Mesenteric fat pad (tissue), 1 donor: ENCODE data around the gene SSTR1. TPM values are rescaled to one million over a fixed set of nuclear protein-coding genes. Genes with fewer than 3 reads are reported as not detected.

Experiments
- DNase-seq: peaks from one replicate; pipeline ENCODE4 v3.0.0-alpha.2; 2020; ENCODE audit warnings: low spot score
- total RNA-seq: library from RNA; stranded (reverse); fragmentation: NEBNext Ultra II Directional; extraction: Animal tissue kit (Norgen Biotek cat#: 25700); gene quantifications from one replicate; pipeline ENCODE4 v1.2.1, GENCODE V29; 2021
- donor health status: DM: yes; HTN: yes; CAD: no.

The SSTR1 gene
- total RNA-seq, 1 donor from 2014 or later = 0.29 TPM

DNA sequence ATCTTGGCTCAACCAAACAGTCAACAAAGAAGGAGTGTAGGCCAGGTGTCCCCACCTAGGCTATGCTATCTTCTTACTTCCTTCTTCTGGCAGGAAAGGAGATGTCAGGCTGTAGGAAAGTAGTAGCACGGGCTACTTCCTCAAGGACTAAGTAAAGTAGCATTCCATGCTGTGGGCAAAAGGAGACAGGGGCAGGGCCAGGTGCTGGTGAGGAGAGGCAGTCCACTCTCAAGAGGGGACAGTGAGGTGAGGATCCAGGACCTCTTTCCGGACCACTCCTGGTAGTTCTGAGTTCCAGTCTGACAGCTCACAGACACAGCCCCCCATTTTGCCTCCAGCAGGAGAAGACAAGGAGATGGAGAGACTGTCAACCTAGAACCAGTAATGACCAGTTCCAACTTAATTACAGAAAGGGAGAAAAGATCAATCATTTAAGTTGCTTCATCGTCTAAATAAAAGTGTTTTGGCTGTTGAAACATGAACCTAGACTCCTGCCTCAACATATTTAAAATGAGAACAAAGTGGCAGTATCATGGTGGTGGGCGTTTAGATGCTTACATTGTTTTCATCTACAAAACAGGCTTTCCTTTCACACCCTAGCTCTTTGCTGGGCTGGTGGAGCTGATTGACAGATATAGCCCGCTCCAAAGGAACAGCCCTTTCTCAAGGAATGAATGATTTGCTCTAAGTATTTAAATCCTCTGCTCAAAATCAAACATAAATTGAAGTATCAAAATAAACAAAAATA, 5.1 kb upstream of the SSTR1 start:
- no peak for DNase-seq

DNA sequence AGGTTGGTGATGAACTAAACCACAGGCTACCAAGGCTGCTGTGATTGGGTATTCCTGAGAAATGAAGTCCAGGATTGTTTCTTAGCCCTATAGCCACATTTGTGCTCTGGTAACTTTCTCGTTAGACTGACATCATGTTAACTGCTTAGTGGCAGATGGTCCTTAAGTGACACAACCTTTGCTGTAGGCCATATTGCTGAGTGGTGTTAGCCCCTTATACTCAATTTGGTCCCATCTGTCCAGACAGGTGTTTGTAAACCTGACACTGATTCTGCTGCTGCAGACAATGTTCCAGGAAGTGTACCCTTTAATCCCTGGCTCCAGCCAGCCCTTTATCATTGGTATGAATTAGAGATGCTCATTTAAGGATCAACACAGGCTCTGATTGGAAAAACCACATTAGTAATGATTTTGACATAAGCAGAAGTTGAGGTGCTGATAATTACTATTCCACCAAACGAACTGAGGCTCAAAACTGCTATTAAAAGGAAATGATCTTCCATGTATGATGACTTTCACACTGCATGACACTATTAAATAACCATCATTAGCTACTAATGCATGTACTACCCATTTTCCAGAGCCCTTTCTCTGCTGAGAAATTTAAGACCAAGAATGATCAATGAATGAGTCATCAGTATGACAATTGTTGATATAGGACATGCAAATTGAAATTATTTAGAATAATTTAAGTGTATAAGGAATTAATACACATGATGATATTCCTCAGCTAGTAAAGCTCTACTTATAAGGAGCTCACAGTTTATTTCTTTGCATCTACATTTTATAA, 3.6 kb upstream of the SSTR1 start:
- no peak for DNase-seq

DNA sequence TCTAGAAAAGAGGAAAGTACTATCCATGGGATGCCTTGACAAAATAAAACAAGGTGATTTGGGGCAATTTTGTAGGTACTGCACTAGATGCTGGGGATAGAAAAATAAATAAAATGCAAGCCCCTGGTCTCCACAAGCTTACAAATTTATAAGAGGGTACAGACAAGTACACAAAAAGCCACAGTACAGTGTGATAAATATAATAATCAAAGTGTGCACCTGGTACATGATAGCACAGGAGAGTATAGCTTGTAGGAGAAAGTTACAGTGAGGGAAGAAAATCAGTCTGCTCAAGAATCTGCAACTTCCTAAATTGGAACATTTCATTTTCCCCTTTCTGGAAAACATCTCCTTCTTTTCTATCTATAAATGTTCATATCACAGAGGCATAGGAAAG, 3.0 kb upstream of the SSTR1 start:
- DNase-seq = no peak

DNA sequence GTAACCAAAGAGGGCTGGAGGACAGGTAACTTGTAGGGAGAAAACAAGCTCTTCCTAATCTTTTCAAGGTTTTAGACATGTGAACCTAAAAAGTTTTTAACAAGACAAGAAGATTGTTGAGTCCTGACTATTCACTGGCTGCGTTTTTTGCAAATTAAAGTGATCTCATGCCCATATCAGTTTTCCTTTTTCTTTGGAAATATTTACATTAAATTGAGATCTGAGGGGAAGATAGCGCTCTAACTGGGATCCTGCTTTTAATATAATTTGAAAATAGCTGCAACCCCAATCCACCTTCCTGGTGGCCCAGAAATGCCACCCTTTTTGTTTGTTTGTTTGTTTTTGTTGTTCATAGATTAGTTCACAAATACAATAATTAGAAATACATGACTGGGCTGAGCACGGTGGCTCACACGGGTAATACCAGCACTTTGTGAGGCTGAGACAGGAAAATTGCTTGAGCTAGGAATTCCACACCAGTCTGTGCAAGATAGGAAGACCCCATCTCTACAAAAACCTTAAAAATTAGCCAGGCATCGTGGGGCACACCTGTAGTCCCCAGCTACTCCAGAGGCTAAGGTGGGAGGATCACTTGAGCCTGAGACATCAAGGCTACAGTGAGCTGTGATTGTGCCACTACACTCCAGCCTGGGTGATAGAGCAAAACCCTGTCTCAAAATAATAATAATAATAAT, 2.4 kb upstream of the SSTR1 start:
- DNase-seq = no peak

DNA sequence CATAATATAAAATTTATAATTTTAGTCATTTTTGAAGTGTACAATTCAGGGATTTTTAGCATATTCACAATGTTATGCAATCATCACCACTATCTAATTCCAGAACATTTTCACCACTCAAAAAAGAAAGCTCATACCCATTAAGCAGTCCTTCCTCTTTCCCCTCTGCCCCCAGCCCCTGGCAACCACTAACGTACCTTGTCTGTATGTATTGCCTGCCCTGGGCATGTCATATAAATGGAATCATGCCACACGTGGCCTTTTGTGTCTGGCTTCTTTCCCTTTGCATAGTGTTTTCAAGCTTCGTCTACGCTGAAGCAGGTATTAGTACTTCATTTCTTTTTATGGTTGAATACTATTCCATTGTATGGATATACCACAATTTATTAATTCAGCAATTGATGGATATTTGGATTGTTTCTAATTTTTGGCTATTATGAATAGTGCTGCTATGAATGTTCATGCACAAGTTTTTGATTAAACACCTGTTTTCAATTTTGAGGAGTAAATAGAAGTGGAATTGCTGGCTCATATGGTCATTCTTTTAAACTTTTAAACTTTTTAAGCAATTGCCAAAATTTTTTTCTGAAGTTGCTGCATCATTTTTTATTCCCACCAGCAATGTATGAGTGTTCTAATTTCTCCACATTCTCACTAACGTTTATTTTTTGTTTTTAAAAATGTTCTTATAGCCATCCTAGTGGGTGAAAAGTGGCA, 1.6 kb upstream of the SSTR1 start:
- DNase-seq = no peak

DNA sequence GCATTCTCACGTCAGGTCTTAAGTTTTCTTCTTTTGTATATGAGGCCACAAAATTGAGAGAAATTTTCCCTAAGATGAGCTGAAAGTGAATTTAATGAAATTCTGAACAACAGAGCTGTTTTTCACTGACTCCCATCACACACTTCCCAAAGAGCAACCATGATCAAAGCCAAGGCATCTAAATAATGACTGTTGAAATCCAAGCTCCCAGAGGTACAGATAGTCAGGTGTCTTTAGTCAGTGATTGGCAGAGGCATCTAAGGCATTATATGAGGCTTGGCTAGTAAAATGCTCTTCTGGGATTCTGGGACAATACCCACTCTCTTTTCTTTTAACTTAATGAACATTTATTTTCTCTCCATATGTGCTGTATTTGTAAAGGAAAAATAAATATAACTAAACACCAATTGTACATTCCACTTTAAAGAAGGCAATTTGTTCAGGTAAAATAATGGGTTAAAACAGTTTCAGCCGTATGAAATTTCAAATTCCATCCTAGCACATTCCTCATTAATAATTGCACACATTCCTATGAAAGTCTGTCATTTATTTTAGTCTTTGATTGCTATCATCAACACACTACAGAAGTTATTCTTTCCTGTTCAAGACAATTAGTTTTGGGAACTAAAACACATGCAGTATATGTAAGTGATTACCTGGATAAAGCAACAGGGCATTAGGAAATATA, 871 bp upstream of the SSTR1 start:
- no peak for DNase-seq

DNA sequence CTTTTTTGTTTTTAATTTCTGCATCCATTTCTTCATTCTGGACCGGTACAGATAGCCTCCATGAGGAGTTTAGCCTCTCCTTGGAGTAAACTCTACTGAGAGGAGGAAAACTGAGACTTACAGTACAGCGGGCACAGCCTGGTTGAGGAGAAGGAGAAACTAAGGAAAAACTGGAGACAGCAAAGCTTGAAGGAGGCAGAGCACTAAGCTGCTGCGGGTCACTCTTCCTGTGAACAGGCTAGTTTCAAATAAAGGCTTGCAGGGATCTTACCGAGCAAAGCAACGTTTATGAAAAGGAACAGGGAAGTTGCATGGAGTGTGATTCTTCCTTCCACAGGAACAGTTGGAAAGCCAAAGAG, 348 bp upstream of the SSTR1 start:
- no peak for DNase-seq

DNA sequence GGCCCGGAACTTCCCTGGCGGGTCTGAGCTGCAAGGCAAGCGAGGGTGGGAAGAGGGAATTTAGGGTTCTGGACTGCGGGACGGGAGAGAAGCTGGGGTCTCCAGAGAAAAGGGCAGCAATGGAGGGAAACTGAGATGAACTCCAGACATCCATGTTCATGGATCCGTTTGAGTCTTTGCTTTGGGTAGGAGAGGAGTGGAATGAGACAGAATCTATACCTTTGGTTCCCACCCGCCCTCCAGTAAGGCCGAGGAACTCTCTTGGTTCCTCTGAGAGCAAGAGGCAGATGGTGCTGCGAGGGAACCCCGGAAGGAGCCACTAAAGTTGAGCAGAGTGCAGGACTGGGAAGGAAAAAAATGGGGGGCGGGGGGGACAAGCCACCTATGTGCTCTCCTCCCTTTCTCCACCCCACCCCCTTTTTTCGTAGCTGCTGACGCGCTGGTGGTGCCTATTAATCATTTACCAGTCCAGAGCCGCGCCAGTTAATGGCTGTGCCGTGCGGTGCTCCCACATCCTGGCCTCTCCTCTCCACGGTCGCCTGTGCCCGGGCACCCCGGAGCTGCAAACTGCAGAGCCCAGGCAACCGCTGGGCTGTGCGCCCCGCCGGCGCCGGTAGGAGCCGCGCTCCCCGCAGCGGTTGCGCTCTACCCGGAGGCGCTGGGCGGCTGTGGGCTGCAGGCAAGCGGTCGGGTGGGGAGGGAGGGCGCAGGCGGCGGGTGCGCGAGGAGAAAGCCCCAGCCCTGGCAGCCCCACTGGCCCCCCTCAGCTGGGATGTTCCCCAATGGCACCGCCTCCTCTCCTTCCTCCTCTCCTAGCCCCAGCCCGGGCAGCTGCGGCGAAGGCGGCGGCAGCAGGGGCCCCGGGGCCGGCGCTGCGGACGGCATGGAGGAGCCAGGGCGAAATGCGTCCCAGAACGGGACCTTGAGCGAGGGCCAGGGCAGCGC, 1.2 kb downstream of the SSTR1 start:
- DNase-seq = no peak

DNA sequence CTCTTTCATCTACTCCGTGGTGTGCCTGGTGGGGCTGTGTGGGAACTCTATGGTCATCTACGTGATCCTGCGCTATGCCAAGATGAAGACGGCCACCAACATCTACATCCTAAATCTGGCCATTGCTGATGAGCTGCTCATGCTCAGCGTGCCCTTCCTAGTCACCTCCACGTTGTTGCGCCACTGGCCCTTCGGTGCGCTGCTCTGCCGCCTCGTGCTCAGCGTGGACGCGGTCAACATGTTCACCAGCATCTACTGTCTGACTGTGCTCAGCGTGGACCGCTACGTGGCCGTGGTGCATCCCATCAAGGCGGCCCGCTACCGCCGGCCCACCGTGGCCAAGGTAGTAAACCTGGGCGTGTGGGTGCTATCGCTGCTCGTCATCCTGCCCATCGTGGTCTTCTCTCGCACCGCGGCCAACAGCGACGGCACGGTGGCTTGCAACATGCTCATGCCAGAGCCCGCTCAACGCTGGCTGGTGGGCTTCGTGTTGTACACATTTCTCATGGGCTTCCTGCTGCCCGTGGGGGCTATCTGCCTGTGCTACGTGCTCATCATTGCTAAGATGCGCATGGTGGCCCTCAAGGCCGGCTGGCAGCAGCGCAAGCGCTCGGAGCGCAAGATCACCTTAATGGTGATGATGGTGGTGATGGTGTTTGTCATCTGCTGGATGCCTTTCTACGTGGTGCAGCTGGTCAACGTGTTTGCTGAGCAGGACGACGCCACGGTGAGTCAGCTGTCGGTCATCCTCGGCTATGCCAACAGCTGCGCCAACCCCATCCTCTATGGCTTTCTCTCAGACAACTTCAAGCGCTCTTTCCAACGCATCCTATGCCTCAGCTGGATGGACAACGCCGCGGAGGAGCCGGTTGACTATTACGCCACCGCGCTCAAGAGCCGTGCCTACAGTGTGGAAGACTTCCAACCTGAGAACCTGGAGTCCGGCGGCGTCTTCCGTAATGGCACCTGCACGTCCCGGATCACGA, 2.2 kb downstream of the SSTR1 start:
- DNase-seq = no peak

DNA sequence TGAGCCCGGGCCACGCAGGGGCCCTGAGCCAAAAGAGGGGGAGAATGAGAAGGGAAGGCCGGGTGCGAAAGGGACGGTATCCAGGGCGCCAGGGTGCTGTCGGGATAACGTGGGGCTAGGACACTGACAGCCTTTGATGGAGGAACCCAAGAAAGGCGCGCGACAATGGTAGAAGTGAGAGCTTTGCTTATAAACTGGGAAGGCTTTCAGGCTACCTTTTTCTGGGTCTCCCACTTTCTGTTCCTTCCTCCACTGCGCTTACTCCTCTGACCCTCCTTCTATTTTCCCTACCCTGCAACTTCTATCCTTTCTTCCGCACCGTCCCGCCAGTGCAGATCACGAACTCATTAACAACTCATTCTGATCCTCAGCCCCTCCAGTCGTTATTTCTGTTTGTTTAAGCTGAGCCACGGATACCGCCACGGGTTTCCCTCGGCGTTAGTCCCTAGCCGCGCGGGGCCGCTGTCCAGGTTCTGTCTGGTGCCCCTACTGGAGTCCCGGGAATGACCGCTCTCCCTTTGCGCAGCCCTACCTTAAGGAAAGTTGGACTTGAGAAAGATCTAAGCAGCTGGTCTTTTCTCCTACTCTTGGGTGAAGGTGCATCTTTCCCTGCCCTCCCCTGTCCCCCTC, 3.0 kb downstream of the SSTR1 start:
- no peak for DNase-seq

DNA sequence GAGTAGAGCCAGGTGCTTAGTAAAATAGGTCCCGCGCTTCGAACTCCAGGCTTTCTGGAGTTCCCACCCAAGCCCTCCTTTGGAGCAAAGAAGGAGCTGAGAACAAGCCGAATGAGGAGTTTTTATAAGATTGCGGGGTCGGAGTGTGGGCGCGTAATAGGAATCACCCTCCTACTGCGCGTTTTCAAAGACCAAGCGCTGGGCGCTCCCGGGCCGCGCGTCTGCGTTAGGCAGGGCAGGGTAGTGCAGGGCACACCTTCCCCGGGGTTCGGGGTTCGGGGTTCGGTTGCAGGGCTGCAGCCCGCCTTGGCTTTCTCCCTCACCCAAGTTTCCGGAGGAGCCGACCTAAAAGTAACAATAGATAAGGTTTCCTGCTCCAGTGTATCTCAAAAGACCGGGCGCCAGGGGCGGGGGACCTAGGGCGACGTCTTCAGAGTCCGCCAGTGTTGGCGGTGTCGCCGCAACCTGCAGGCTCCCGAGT, 3.6 kb downstream of the SSTR1 start:
- DNase-seq = no peak

DNA sequence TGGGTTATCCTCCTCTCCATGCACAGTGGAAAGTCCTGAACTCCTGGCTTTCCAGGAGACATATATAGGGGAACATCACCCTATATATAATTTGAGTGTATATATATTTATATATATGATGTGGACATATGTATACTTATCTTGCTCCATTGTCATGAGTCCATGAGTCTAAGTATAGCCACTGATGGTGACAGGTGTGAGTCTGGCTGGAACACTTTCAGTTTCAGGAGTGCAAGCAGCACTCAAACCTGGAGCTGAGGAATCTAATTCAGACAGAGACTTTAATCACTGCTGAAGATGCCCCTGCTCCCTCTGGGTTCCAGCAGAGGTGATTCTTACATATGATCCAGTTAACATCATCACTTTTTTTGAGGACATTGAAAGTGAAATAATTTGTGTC, 4.4 kb downstream of the SSTR1 start:
- no peak for DNase-seq

DNA sequence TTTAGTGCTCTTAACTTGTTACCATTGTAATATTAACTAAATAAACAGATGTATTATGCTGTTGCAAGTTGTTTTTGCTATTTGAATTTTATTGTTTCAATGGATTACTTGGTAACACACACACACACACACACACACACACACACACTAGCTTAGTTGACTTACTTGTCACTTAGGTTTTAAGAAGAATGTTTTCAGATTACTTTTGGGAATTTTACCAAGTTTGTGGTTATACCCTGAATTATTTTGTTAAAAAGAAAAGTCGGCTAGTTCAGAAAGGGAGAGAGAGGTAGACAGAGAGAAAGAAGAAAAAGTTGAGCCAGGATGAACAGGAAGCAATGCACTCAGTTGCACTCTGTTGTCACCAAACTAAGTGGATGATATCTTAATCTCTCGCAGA, 5.3 kb downstream of the SSTR1 start:
- no peak for DNase-seq

DNA sequence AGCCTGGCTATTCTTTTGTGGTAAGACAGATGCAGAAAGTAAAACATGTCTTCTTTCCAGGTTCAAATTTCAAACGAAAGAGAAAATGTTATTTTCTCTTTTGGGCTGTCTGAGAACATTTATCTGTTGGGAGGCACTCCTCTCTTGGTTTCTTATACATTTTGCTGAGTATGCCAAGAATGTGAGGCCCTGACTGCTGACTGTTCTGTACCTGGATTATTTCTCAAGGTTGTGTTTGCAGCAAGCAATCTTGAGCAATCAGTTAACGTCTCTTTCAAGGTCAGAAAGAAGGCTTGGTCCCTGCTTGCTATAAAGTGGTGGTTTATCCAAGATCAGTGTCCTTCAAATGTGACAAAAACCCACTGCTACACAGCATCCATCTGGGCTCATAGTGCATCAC, 9.8 kb downstream of the SSTR1 start:
- DNase-seq = no peak

DNA sequence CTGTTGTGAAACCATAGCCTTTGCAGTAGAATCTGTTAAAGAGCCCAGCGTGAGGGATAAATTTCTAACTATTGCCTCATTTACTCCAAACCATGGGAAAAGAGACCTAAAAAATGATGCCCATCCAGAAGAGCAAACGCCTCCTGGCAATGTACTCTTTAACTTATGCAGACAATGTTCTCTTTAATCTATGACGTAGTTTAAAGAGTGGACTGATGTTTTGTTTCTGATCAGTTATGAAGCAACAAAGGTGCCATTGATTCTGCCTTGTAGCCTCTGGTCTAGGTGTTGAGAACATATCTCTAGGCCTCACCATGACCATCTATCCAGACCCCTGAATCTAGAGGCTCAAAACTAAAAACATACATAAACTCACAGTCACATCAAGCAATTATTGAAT, 13.4 kb downstream of the SSTR1 start:
- no peak for DNase-seq

DNA sequence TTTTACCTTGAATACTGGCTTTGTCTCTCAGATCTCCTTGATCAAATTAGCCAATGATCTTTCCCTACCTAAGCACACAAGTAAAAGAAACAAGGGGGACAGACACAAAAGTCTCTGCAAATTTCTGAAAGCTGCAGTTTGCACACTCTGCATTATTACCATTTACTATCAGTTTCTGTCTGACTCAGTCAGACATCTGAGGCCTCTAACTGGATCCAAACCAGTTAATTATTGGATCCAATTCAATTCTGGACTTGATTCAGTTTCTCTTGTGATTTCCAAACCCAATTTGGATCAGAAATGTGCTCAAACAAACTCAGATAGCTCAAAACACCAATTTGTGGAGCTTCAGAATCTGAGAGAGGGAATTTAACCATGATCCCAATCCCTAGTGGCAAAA, 16.6 kb downstream of the SSTR1 start:
- DNase-seq = no peak

DNA sequence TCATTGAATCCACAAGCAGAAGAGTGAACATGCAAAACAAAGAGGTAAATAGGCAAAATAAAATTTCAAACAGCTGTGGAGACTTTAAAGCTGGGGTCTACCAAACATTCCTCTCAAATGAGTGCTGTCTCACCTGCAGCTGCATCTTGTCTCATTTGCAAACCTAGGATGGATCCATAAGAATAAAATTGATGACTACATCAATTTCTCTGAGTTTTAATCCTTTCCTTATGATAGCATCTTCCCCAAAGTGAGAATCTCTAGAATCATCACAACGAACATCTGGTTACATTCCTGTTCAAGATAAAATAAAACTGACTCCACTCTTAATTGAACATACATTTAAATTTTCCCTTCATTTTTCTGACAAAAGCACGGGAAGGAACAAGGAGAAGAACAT, 18.2 kb downstream of the SSTR1 start:
- DNase-seq = no peak

DNA sequence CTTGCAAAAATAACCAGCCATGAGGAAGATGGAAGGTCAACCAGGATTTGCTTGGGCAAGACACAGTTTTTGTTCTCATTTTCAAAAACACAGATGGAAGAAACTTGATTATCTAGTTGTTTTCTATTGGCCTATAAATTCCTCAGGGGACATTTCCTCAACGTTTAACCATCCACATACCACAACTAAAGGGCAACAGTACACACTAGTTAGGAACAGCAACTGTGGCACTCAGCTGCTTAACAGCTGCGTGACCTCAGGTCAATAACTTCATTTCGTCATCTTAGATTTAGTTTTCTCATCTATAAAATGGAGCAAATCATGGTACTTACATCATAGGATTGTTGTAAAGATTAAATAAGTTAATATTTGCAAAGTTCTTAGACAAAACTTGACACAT, 18.7 kb downstream of the SSTR1 start:
- no peak for DNase-seq
